ENCODE results near the gene ESRP2. TPM values are rescaled to one million over a fixed set of nuclear protein-coding genes. Genes with fewer than 3 reads are reported as not detected.

Gene ESRP2
- total RNA-seq, 1 donor from 2014 or later = 25.5 TPM

DNA sequence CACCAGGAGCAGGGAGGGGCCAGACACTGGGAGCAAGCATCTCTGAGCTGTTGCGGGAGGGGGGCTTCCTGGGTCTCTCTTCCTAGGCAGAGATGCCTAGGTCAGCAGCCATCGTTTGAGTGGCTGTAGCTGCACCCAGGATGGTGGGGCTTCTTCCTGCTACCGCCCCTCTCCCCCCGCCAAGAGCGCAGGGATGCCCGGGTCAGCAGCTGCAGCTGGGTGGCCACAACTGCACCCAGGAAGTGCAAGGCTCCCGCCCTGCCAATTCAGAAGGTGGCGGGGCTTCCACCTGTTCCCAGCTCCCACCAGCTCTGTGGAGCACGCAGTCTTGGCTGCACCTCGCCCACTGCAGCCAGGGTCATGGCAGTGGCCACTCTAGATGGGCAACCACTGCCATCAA lies 47.8 kb downstream of the ESRP2 start:
- no peak overlapping the region for H3K4me3 ChIP-seq (ENCODE audit: low read depth, low read length)
- TF ChIP-seq, protein P1, sequence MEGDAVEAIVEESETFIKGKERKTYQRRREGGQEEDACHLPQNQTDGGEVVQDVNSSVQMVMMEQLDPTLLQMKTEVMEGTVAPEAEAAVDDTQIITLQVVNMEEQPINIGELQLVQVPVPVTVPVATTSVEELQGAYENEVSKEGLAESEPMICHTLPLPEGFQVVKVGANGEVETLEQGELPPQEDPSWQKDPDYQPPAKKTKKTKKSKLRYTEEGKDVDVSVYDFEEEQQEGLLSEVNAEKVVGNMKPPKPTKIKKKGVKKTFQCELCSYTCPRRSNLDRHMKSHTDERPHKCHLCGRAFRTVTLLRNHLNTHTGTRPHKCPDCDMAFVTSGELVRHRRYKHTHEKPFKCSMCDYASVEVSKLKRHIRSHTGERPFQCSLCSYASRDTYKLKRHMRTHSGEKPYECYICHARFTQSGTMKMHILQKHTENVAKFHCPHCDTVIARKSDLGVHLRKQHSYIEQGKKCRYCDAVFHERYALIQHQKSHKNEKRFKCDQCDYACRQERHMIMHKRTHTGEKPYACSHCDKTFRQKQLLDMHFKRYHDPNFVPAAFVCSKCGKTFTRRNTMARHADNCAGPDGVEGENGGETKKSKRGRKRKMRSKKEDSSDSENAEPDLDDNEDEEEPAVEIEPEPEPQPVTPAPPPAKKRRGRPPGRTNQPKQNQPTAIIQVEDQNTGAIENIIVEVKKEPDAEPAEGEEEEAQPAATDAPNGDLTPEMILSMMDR (conservative IDR thresholded peaks at IDR 0.05; ENCODE audit: low read depth, low read length) = no peak
- DNase-seq (ENCODE audit: low read depth) = no peak

GRCh38 chr16:68187505-68187904 lies 48.4 kb downstream of the ESRP2 start:
- TF ChIP-seq, protein P1 (conservative IDR thresholded peaks at IDR 0.05; ENCODE audit: low read depth, low read length) = no peak
- no peak for DNase-seq (ENCODE audit: low read depth)
- no peak overlapping the region for H3K4me3 ChIP-seq (ENCODE audit: low read depth, low read length)

GRCh38 chr16:68186877-68187276 lies 49.0 kb downstream of the ESRP2 start:
- DNase-seq (ENCODE audit: low read depth) = no peak
- TF ChIP-seq, protein P1 (conservative IDR thresholded peaks at IDR 0.05; ENCODE audit: low read depth, low read length) = no peak
- H3K4me3 ChIP-seq (ENCODE audit: low read depth, low read length) = no peak overlapping the region

- no peak overlapping the region for H3K4me3 ChIP-seq (ENCODE audit: low read depth, low read length)
- TF ChIP-seq, protein P1 (conservative IDR thresholded peaks at IDR 0.05; ENCODE audit: low read depth, low read length) = no peak
Observed at GRCh38 chr16:68183046-68183445, 52.9 kb downstream of the ESRP2 start.

DNA sequence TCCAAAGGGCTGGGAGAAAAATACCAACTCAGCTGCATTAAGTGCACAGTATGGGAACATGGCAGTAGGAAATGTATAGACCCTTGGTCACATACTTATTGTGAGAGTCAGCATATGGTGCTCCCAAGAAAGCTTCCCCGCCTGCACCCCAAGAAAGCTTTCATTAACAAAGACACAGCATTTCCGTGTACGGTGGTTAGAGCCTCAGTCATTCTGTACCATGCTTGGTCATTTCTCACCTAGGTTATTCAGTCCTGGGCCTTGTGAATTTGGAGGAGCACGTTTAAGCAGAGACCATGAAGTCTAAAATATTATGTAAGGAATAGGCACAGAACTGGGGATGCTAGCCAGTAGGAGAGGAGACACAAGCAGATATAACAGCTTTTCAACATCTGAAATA lies 56.1 kb downstream of the ESRP2 start:
- no peak overlapping the region for H3K4me3 ChIP-seq (ENCODE audit: low read depth, low read length)
- TF ChIP-seq, protein P1 (conservative IDR thresholded peaks at IDR 0.05; ENCODE audit: low read depth, low read length) = no peak
- DNase-seq (ENCODE audit: low read depth) = no peak

More at GRCh38 chr16:68183046-68183445, 52.9 kb downstream of the ESRP2 start:
- no peak for DNase-seq (ENCODE audit: low read depth)

GRCh38 chr16:68179196-68179795 lies 56.6 kb downstream of the ESRP2 start:
- no peak for DNase-seq (ENCODE audit: low read depth)
- TF ChIP-seq, protein P1 (conservative IDR thresholded peaks at IDR 0.05; ENCODE audit: low read depth, low read length) = no peak

More at GRCh38 chr16:68179196-68179795, 56.6 kb downstream of the ESRP2 start:
- no peak overlapping the region for H3K4me3 ChIP-seq (ENCODE audit: low read depth, low read length)

Other genes with a start within 250 kb of the ESRP2 start
- not detected in 2 replicates for gene DPEP2, start 236.6 kb downstream of the ESRP2 start, total RNA-seq
- gene DPEP2NB, start 220.2 kb downstream of the ESRP2 start, total RNA-seq = not detected in 2 replicates
- gene DDX28, start 212.9 kb downstream of the ESRP2 start, total RNA-seq = 5.3 and 11.8 TPM in 2 replicates
- gene DUS2, start 212.8 kb downstream of the ESRP2 start, total RNA-seq = 20.9 and 28.5 TPM in 2 replicates
- gene NFATC3, start 150.8 kb downstream of the ESRP2 start, total RNA-seq = 15.8 and 24.7 TPM in 2 replicates
- 17.1 and 18.7 TPM in 2 replicates for gene PLA2G15, start 9.2 kb upstream of the ESRP2 start, total RNA-seq
- gene SLC7A6, start 28.4 kb upstream of the ESRP2 start, total RNA-seq = 10.6 and 25.3 TPM in 2 replicates
- 10.3 and 14.2 TPM in 2 replicates for gene SLC7A6OS, start 74.8 kb upstream of the ESRP2 start, total RNA-seq
- 32.1 and 50.6 TPM in 2 replicates for gene PRMT7, start 74.9 kb upstream of the ESRP2 start, total RNA-seq
- gene SMPD3, start 212.4 kb upstream of the ESRP2 start, total RNA-seq = 0.07 TPM in 1 of 2 replicates, not detected in the other

All from epithelial cell of proximal tubule (primary cell).